Bone marrow (tissue), 2 donors: ENCODE results near the gene FAM3A.
"Not testable (repeated sequence)": the region's sequence is repeated elsewhere in the genome, so short reads cannot be mapped to it uniquely, and the experiment has no call there.

Experiments used
- DNase-seq, 2 donors: peaks; one replicate each; lab custom pipeline; 2025; lab: John Stamatoyannopoulos, UW

The FAM3A gene

DNA sequence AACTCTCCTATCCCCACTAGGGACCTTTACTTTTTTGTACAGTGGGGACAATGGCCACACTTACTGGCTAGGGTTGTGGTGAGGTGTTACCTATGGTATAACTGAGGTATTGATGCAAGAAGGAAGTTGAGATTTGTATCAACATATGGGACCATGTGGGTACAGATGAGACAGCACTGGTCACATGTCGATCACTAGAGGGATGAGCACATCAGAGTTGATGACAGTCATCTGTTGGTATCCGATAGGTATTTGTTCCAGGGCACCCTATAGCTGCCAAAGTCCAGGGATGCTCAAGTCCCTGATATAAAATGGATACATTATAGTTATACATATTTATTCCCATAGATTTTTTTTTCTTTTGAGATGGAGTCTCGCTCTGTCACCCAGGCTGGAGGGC is 13.0 kb downstream of the FAM3A start:
- DNase-seq: no peak

DNA sequence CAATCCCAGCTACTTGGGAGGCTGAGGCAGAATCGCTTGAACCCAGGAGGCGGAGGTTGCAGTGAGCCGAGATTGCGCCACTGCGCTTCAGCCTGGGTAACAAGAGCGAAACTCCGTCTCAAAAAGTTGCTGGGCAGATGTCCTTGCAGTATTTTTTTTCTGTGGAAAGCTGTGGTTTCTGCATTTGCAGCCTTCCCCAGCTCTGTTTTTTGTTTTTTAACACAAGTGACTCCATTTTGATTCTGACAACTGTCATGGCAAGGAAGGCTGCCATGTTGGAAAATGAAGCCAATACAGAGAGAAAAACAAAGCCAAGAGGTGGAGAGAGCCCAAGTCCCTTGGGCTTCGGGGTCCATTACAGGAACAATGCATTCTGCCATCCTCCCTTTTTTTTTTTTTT is 13.9 kb downstream of the FAM3A start:
- no peak for DNase-seq

DNA sequence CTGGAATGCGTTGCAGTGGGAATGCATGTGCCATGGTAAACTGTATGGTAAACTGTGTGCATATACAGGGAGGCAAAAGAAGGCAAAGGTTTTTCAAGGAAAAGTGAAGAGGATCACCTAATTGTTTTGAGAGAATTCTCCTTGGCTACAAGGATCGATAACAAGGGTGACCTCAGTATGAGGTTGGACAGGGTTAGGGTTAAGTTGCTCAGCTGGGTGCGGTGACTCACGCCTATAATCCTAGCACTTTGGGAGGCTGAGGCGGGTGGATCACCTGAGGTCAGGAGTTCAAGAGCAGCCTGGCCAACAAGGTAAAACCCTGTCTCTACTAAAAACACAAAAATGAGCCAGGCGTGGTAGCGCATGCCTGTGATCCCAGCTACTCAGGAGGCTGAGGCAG is 14.6 kb downstream of the FAM3A start:
- not testable (repeated sequence) for DNase-seq

- not testable (repeated sequence) for DNase-seq
These were observed 19.4 kb downstream of the FAM3A start for GRCh38 chrX:154496591-154497137.

DNA sequence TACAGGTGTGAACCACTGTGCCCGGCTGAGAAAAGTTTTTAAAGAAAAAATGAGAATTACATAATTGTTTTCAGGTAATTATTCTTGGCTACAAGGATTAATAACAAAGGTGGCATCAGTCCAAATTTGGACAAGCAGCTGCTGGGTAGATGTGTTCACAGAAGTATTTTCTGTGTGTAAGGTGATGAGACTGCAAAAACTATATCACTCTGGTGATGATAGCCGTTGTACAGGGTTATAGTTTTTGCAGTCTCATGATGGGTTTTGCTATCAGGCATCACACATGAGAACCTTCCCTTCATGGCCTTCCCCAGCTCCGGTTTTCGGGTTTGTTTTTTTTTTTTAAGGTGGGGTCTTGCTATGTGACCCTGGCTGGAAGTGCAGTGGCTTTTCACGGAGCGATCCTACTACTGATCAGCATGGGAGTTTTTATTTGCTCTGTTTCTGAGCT is 20.5 kb downstream of the FAM3A start:
- DNase-seq: no peak

GRCh38 chrX:154494715-154495114 is 21.3 kb downstream of the FAM3A start:
- DNase-seq: no peak

DNA sequence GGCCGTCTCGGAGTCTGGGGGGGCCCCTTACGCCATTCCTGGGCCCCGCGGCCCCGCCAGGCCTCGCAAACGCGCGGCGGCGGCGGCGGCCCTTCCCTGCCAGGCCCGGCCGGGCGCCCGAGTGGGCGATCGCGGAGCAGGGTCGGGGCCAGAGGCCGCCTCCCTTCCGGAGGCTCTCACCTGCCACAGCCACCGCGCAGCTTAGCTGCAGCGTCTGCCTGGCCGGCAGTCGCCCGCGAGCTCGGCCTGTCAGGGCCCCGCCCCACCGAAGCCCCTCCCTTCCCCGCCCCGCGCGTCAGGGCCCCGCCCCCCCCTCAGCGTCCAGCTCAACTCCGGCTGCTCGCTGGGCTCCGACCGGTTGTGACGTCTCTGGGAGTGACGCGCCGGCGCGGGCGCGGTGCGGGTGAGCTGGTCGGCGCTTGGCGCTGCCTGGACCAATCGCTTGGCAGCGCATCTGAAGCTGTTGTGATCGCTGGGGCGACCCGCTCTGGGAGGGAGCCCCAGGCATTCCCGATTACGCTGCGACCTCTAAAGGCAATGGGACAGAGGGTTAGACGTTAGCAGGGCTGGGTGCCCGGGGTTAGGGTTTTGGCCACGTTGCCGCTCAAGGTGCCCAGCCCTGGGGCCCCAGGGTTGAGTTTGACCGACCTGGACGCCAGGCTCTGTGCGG is 25.5 kb downstream of the FAM3A start, which contains the start of gene SLC10A3:
TSS of gene SLC10A3 (minus strand) at position 216 of the 670 bp plus-strand sequence. CDS start 1,689 bp downstream, outside the sequence.
- DNase-seq: peak; percentile 61 to 67

- peak in 1 of 2 donors; percentile 22 for DNase-seq
These were observed 26.0 kb downstream of the FAM3A start for GRCh38 chrX:154490021-154490413.

GRCh38 chrX:154489182-154489581 is 26.9 kb downstream of the FAM3A start:
- no peak for DNase-seq

GRCh38 chrX:154488336-154489075 is 27.5 kb downstream of the FAM3A start:
- no peak for DNase-seq

- DNase-seq: no peak
These were observed 28.3 kb downstream of the FAM3A start for GRCh38 chrX:154487518-154488290.

DNA sequence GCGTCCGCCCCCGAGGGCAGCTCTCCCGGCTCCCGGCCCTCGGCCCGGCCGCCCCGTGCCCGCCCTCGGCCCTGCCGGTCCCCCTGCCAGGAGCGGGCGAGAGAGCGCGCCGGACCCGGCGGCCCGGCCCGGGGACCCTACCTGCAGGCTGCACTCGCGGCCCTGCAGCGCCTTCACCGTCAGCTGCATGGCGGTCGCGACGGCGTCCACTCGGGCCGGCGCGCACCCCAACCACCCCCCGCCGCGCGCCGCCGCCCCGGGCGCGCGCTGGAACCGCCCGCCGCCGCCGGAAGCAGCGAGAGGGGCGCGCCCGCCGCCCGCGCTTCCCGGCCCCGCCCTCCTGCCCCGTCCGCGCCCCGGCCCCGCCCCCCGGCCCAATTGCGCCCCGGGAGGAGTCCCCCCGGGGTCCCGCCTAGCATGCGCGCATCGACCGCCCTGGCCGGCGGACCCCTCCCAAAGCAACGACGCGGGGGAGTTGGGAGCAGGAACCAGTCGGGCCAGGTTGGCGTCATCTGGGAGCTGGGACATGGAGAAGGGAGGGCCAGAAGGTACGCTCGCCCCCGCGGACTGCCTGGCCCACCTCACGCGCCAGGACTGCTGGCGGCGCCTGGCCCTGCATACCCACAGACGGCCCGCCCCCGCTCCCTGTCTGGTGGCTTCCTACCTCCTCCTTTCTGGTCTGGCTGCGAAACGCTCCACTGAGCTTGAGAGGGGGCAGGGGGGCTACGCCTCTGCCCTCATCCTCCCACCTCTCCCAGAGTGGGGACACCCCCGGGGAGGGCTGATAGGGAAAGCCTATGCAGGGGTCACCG is 29.4 kb downstream of the FAM3A start, which contains the start of gene UBL4A:
TSS of gene UBL4A (minus strand) at position 220 of the 812 bp plus-strand sequence. CDS start at position 189, 31 bp downstream.
- peak in 1 of 2 donors; percentile 10 for DNase-seq

DNA sequence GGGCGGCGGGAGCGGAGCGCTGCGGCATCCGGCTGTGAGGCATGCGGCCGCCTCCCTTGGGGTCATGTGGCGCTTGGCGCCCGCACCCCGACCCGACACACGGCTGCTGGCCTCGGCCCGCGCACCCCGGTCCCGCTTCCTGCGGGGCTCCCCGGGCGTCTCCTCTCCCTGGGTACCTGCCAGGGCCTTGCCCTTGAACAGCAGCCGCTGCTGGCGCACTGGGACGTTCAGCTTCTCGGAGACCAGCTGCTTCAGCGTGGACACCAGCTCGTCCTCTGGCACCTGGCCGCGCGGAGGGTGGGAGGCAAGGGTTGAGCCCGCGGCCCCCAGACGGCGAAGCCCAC is 30.0 kb downstream of the FAM3A start:
- DNase-seq: peak in 1 of 2 donors; percentile 10

DNA sequence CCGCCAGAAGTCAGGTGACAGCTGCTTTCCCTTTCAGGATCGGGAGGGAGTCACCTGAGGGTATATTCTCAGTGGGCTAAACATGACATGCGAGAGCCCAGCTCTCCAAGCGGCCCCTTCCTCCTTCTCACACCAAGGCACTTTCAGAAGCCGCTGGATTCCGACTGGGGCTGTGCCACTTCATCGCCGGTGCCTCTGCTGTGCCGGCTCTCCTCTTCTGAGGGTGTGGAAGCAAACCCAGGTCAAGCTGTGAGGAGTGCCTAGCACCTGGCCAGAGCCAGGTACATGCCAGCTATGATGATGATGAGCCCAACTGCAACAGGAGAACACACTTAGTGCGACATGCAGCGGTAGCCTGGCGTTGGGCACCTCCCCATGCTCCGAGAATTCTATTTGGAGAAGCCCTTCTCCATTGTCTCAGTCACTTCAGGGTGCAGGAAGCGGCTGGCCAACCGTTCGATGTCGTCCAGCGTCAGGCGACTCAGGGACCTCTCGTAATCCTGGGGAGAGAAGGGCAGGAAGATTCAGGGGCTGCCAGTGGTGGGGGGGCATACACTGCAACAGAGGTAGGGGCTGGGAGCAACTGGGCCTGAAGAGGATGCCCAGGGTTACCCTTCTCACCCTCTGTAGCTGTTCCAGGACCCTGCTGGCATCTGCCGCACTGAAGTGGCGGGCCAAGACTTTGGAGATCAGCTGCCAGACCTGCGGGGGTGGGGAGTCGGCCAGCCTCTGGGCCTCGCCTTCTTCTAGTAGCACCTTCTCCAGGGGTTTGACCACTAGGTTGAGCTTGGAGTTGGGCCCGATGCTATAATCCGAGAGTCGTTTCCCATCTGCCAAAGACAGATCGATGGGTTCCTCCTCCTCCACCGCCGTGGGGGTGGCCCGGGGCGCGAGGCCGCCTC is 30.6 kb downstream of the FAM3A start:
- DNase-seq: no peak

DNA sequence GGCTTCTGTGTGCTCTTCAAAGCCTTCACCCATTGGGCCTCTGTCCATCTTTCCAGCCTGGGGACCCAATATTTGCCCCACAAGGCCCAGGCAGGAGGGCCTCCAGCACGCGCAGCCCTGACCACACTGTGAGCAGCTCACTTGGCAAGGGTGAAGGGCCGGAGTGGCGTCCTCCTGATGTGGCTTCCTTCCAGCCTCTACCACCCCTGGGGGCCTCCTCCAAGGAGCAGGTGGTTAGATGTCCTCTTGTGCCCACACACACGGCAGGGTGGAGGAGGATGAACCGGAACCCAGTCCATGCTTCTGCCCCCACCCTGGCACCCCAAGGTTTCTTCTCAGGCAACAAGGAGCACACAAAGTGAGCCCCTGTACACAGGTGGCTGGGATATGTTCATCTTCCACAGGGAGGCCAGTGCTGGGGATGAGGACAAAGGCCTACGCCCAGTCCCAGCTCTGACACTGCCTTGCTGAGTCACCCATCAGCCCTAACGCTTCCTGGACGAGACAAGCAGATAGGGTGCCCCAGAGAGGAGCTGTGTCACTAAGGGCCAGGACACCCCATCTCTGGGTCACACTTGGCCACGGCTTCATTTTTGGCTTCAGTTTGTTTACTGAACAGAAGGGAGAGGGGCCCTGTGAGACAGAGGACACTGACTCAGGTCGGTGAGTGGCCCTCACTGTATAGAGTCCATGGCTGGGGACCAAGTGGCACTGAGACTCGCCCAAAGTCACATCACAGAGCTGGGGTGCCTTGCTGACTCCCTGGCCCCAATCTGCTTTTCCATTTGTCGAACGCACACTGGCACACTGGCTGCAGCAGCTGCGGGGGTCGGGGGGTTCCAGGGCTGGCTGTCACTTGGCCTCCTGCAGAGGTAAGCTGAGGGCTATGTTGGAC is 31.5 kb downstream of the FAM3A start:
- DNase-seq: peak in 1 of 2 donors; percentile 1

GRCh38 chrX:154483325-154483724 is 32.7 kb downstream of the FAM3A start:
- DNase-seq: no peak

DNA sequence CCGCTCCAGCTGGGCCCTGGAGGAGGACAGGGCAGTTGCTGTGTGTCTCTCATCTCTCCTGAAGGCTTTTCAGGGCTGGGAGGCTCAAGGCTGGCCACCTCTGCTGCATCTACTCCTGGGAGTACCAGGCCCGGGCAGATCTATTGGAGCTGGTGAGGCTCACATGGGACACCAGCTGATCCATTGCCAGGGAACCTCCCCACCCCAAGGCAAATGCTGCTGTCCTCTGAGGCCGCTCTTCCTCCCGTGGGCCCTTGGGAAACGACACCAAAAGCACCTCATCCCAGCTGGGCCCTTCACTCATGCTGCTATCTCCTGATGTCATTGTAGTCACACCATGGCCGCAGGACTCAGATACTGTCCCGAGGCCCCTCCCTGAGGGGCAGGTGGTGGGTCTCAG is 33.2 kb downstream of the FAM3A start:
- DNase-seq: no peak

- no peak for DNase-seq
These were observed 34.0 kb downstream of the FAM3A start for GRCh38 chrX:154481911-154482601.

GRCh38 chrX:154481195-154481594 is 34.8 kb downstream of the FAM3A start:
- DNase-seq: no peak
